Testis (tissue), 2 donors: ENCODE measurements around the gene SEMA3C.

Experiments used
- CTCF ChIP-seq, 3 experiments: fragments of 450-650 bp in 2 of 3; fragments of 200-600 bp in 1 of 3; sonication (generic) in 1 of 3; IDR thresholded peaks; one replicate each; pipeline ENCODE4 v1.5.1; 2016 to 2019; ENCODE audit warnings: antibody characterized with exemption in 3 of 3, mild to moderate bottlenecking in 2 of 3, moderate library complexity in 1 of 3
- POLR2A ChIP-seq: fragments of 450-650 bp; IDR thresholded peaks from one replicate; pipeline ENCODE4 v1.6.1; 2017; ENCODE audit warnings: antibody characterized with exemption, mild to moderate bottlenecking, moderate library complexity

- TF ChIP-seq POLR2A (no peak), CTCF (IDR thresholded peaks at IDR 0.05) (no peak)
Observed at GRCh38 chr7:80752954-80753690, 165.7 kb downstream of the SEMA3C start.
